ENCODE measurements around the gene HERC2.

DNA sequence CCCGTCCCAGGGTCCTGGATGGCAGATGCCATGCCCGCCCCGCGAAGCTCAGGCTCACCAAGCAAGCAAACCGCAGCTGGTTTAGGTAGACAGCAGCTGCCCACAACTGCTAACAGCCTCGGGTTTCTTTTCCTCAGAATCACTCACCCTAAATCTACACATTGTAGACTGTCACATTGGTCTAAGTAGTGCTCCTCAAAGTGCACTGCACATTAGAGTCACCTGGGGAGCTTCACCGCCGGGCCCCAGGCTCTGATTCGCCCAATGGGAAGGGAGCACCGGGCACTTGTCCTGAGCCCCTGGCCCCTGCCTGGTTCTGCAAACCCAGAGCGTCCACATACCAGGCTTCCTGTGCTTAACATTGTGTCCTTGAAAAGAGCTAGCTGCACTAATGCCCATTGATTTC, 223.6 kb downstream of the HERC2 start:
- no peak for TF ChIP-seq CTCF (IDR thresholded peaks at IDR 0.05; ENCODE audit: low read length)
- no peak for TF ChIP-seq EZH2 (IDR thresholded peaks at IDR 0.05; ENCODE audit: borderline replicate concordance, low read length)

All from OCI-LY1 (cell line).